GM23338 (cell line): ENCODE results near the gene MYO5C. TPM values are rescaled to one million over a fixed set of nuclear protein-coding genes. Genes with fewer than 3 reads are reported as not detected.

Source experiments
- ATAC-seq: fragments of 200-7000 bp; cut with Tn5 transposase; 3 replicates; pipeline ENCODE4 v1.9.1; 2020
- DNase-seq: peaks from one replicate; pipeline ENCODE4 v3.0.0-alpha.2; 2015; ENCODE audit warnings: low spot score
- H2AFZ ChIP-seq: fragments of 200-600 bp; sonication (generic); 2 replicates; pipeline ENCODE4 v1.8.0; 2016; ENCODE audit warnings: antibody characterized with exemption, mild to moderate bottlenecking, moderate library complexity
- H3F3A ChIP-seq: fragments of 200-600 bp; sonication (generic); replicated peaks from 2 replicates; pipeline ENCODE4 v1.8.0; 2017; ENCODE audit warnings: antibody characterized with exemption, mixed run types, low read depth
- H3K27ac ChIP-seq: fragments of 200-600 bp; sonication (generic); 2 replicates; pipeline ENCODE4 v1.6.1; 2016; ENCODE audit warnings: low read depth
- H3K27me3 ChIP-seq: fragments of 200-600 bp; sonication (generic); 2 replicates; pipeline ENCODE4 v1.8.0; 2016; ENCODE audit warnings: mild to moderate bottlenecking, mixed run types, moderate library complexity; ENCODE audit not compliant: insufficient read depth
- H3K36me3 ChIP-seq: fragments of 200-600 bp; sonication (generic); 2 replicates; pipeline ENCODE4 v1.8.0; 2016; ENCODE audit warnings: mild to moderate bottlenecking; ENCODE audit not compliant: insufficient read depth
- H3K4me1 ChIP-seq: fragments of 200-600 bp; sonication (generic); 2 replicates; pipeline ENCODE4 v1.8.0; 2016; ENCODE audit warnings: mild to moderate bottlenecking, moderate library complexity; ENCODE audit not compliant: insufficient read depth
- H3K4me2 ChIP-seq: fragments of 200-600 bp; sonication (generic); 2 replicates; pipeline ENCODE4 v1.7.1; 2017; ENCODE audit warnings: mixed run types
- H3K4me3 ChIP-seq: fragments of 200-600 bp; sonication (generic); 2 replicates; pipeline ENCODE4 v1.6.1; 2016; ENCODE audit warnings: mixed run types
- H3K79me2 ChIP-seq: fragments of 200-600 bp; sonication (generic); replicated peaks from 2 replicates; pipeline ENCODE4 v1.8.0; 2017; ENCODE audit warnings: mild to moderate bottlenecking; ENCODE audit not compliant: insufficient read depth
- H3K9me2 ChIP-seq: fragments of 200-600 bp; sonication (generic); 2 replicates; pipeline ENCODE4 v1.8.0; 2017; ENCODE audit not compliant: insufficient read depth
- H4K20me1 ChIP-seq: fragments of 200-600 bp; sonication (generic); replicated peaks from 2 replicates; pipeline ENCODE4 v1.8.0; 2017; ENCODE audit warnings: mild to moderate bottlenecking; ENCODE audit not compliant: insufficient read depth
- H3K27ac Mint-ChIP-seq: 2 replicates; pipeline ENCODE4 v1.8.0; 2020; ENCODE audit warnings: inconsistent platforms, mild to moderate bottlenecking, moderate library complexity, mixed read lengths
- H3K27me3 Mint-ChIP-seq: 3 replicates; pipeline ENCODE4 v1.8.0; 2022; ENCODE audit warnings: low read depth, mild to moderate bottlenecking, moderate library complexity, mixed read lengths, inconsistent platforms; ENCODE audit not compliant: insufficient read depth, poor library complexity
- H3K36me3 Mint-ChIP-seq: 3 replicates; pipeline ENCODE4 v1.8.0; 2021; ENCODE audit warnings: low read depth, mild to moderate bottlenecking, inconsistent platforms, moderate library complexity, mixed read lengths
- H3K4me1 Mint-ChIP-seq: 3 replicates; pipeline ENCODE4 v1.8.0; 2020; ENCODE audit warnings: mild to moderate bottlenecking, inconsistent platforms, mixed read lengths
- H3K4me3 Mint-ChIP-seq: 3 replicates; pipeline ENCODE4 v1.8.0; 2021; ENCODE audit warnings: moderate library complexity, mild to moderate bottlenecking, inconsistent platforms, mixed read lengths
- H3K9me3 Mint-ChIP-seq: 3 replicates; pipeline ENCODE4 v1.8.0; 2020; ENCODE audit warnings: moderate library complexity, mild to moderate bottlenecking, inconsistent platforms, mixed read lengths
- CREB1 ChIP-seq: fragments of 250-450 bp; sonication (Bioruptor Pico); IDR thresholded peaks from 2 replicates; pipeline ENCODE4 v1.5.0; 2020; ENCODE audit warnings: low read depth, mild to moderate bottlenecking, moderate library complexity
- CTCF ChIP-seq, 2 experiments: fragments of 200-600 bp in 1 of 2; sonication (generic) in 1 of 2; conservative IDR thresholded peaks; 2 replicates each; pipeline versions ENCODE4 v1.5.1 to v1.6.1; 2016 to 2017; ENCODE audit warnings: antibody characterized with exemption in 2 of 2, low read depth in 2 of 2, mild to moderate bottlenecking in 2 of 2, moderate library complexity in 1 of 2
- EZH2 ChIP-seq: fragments of 200-600 bp; sonication (generic); IDR thresholded peaks from one replicate; pipeline ENCODE4 v1.8.0; 2017; ENCODE audit warnings: antibody characterized with exemption, mild to moderate bottlenecking, low read depth; ENCODE audit not compliant: unreplicated experiment
- EZH2phosphoT487 ChIP-seq: fragments of 200-600 bp; sonication (generic); IDR thresholded peaks from one replicate; pipeline ENCODE4 v1.8.1; 2018; ENCODE audit warnings: antibody characterized with exemption; ENCODE audit not compliant: unreplicated experiment
- JUNB ChIP-seq: IDR thresholded peaks from one replicate; pipeline ENCODE4 v1.6.1; 2016; ENCODE audit warnings: antibody characterized with exemption; ENCODE audit not compliant: unreplicated experiment
- NANOG ChIP-seq: IDR thresholded peaks from 2 replicates; pipeline ENCODE4 v1.6.1; 2016; ENCODE audit warnings: antibody characterized with exemption, borderline replicate concordance
- POLR2AphosphoS5 ChIP-seq: IDR thresholded peaks from 2 replicates; pipeline ENCODE4 v1.6.1; 2016; ENCODE audit warnings: antibody characterized with exemption, low read depth
- REST ChIP-seq: IDR thresholded peaks from one replicate; pipeline ENCODE4 v1.6.1; 2018; ENCODE audit warnings: antibody characterized with exemption; ENCODE audit not compliant: unreplicated experiment
- STAT1 ChIP-seq: IDR thresholded peaks from one replicate; pipeline ENCODE4 v1.6.1; 2016; ENCODE audit warnings: antibody characterized with exemption; ENCODE audit not compliant: unreplicated experiment
- ZNF114 ChIP-seq: fragments of 250-450 bp; sonication (Bioruptor Pico); IDR thresholded peaks from 2 replicates; pipeline ENCODE4 v1.5.0; 2020; ENCODE audit warnings: mild to moderate bottlenecking, moderate library complexity
- ZNF331 ChIP-seq: fragments of 250-450 bp; sonication (Bioruptor Pico); IDR thresholded peaks from 2 replicates; pipeline ENCODE4 v1.5.0; 2020; ENCODE audit warnings: low read depth, mild to moderate bottlenecking, moderate library complexity
- ZNF462 ChIP-seq: fragments of 250-450 bp; sonication (Bioruptor Pico); IDR thresholded peaks from 2 replicates; pipeline ENCODE4 v1.5.0; 2020; ENCODE audit warnings: mild to moderate bottlenecking, moderate library complexity
- polyA plus RNA-seq: library from polyadenylated mRNA; unstranded; fragments of >200 nt; fragmentation: Nextera tagmentation; extraction: Ambion mirVana; gene quantifications from 2 replicates; pipeline ENCODE4 v1.2.1, GENCODE V29; 2016
- total RNA-seq: library from RNA; depleted of rRNA; stranded (reverse); fragments of >200 nt; shearing (Covaris generic); gene quantifications from 2 replicates; pipeline ENCODE4 v1.2.3, GENCODE V29; 2014
- TF ChIP-seq, protein P1 (sequence below): IDR thresholded peaks from 2 replicates; pipeline ENCODE4 v1.6.1; 2016; ENCODE audit warnings: antibody characterized with exemption

Gene MYO5C
- total and polyA plus RNA-seq, 2 experiments from 2014 or later, result 7.9 to 28.8 TPM

- H3K4me2 ChIP-seq, result no peak overlapping the region
- peaks cover 9% of the 10 kb centered on the region for H3K4me1 ChIP-seq
- peaks cover 9% of the 10 kb centered on the region; the same call in 1 of the 2 replicates for H3K9me2 ChIP-seq
- no peaks in the 10 kb centered on the region for H3F3A ChIP-seq
- no peaks in the 10 kb centered on the region for H3K36me3 ChIP-seq
- H2AFZ ChIP-seq, result no peak overlapping the region
- H3K4me1 Mint-ChIP-seq, result peaks cover 7% of the 10 kb centered on the region
- no peak overlapping the region for H3K4me3 ChIP-seq
- no peaks in the 10 kb centered on the region for H3K79me2 ChIP-seq
- H4K20me1 ChIP-seq, result no peaks in the 10 kb centered on the region
- TF ChIP-seq POLR2AphosphoS5 (no peak), CREB1 (CRISPR knock-in tag) (no peak), NANOG (no peak), JUNB (no peak), EZH2phosphoT487 (no peak), EZH2 (no peak), CTCF (conservative IDR thresholded peaks at IDR 0.05; ENCODE audit: low read depth in 2 of 2) (no peak), ZNF462 (CRISPR knock-in tag) (no peak), ZNF331 (no peak), REST (no peak), STAT1 (no peak), ZNF114 (CRISPR knock-in tag) (no peak)
- TF ChIP-seq, protein P1, sequence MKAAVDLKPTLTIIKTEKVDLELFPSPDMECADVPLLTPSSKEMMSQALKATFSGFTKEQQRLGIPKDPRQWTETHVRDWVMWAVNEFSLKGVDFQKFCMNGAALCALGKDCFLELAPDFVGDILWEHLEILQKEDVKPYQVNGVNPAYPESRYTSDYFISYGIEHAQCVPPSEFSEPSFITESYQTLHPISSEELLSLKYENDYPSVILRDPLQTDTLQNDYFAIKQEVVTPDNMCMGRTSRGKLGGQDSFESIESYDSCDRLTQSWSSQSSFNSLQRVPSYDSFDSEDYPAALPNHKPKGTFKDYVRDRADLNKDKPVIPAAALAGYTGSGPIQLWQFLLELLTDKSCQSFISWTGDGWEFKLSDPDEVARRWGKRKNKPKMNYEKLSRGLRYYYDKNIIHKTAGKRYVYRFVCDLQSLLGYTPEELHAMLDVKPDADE, result no peak
- H3K27me3 Mint-ChIP-seq, result peaks cover 3% of the 10 kb centered on the region
- no peak for DNase-seq
- no peaks in the 10 kb centered on the region for H3K27me3 ChIP-seq
- H3K27ac ChIP-seq, result no peak overlapping the region
- ATAC-seq, result no peak
- no peaks in the 10 kb centered on the region; the same call in 2 of the 3 replicates for H3K36me3 Mint-ChIP-seq
- H3K4me3 Mint-ChIP-seq, result no peak overlapping the region
- H3K27ac Mint-ChIP-seq, result no peak overlapping the region
- no peaks in the 10 kb centered on the region for H3K9me3 Mint-ChIP-seq
These were observed 5.8 kb upstream of the MYO5C start for GRCh38 chr15:52301265-52301847.
